Measurements from ENCODE around the gene TMEM89. TPM values are rescaled to one million over a fixed set of nuclear protein-coding genes. Genes with fewer than 3 reads are reported as not detected.

Gene TMEM89
- total RNA-seq, 6 experiments from 2014 or later, result not detected

DNA sequence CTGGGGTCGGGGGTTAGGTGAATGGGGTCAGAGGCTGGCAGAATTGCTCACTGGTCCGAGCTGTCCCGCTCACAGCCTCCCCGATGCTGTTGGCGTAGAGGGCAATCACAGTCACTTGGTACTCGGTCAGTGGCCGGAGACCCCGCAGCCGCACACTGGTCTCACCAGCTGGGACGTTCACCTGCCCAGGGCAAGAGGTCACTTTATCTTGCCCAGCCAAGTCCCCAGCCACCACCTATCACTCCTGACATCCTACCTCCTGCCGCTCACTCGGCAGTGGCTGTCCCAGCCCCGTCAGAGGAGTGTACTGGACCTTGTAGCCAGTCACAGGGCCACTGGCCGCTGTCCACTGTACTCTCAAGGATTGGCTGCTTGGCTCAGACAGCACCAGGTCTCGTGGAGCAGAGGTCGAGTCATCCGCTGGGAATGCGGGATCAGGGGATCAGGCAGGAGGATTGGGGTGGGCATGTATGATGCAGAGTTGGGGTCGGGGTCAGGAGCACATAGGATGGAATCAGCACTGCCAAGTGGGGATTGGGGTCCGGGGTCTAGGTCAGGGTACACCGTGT is 29.0 kb downstream of the TMEM89 start:
- ATAC-seq (no peak), DNase-seq (no peak)
- no peaks in the 10 kb centered on the region for H3K4me1 ChIP-seq
- no peak overlapping the region for H3K27ac ChIP-seq
- no peaks in the 10 kb centered on the region for H3K9me3 ChIP-seq
- 80% methylated on average over 1 of the region's 21 CpGs for WGBS (ENCODE audit: insufficient coverage, low coverage, low lambda C conversion rate, missing lambda C conversion rate)
- TF ChIP-seq, protein P1, sequence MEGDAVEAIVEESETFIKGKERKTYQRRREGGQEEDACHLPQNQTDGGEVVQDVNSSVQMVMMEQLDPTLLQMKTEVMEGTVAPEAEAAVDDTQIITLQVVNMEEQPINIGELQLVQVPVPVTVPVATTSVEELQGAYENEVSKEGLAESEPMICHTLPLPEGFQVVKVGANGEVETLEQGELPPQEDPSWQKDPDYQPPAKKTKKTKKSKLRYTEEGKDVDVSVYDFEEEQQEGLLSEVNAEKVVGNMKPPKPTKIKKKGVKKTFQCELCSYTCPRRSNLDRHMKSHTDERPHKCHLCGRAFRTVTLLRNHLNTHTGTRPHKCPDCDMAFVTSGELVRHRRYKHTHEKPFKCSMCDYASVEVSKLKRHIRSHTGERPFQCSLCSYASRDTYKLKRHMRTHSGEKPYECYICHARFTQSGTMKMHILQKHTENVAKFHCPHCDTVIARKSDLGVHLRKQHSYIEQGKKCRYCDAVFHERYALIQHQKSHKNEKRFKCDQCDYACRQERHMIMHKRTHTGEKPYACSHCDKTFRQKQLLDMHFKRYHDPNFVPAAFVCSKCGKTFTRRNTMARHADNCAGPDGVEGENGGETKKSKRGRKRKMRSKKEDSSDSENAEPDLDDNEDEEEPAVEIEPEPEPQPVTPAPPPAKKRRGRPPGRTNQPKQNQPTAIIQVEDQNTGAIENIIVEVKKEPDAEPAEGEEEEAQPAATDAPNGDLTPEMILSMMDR (IDR thresholded peaks at IDR 0.05), result no peak
- TF ChIP-seq POLR2A (IDR thresholded peaks at IDR 0.05), result no peak
- no peaks in the 10 kb centered on the region for H3K27me3 ChIP-seq
- intact Hi-C loops (cut with DNase I), result no loop called here
- no peaks in the 10 kb centered on the region for H3K36me3 ChIP-seq
- H3K4me3 ChIP-seq, result no peak overlapping the region

DNA sequence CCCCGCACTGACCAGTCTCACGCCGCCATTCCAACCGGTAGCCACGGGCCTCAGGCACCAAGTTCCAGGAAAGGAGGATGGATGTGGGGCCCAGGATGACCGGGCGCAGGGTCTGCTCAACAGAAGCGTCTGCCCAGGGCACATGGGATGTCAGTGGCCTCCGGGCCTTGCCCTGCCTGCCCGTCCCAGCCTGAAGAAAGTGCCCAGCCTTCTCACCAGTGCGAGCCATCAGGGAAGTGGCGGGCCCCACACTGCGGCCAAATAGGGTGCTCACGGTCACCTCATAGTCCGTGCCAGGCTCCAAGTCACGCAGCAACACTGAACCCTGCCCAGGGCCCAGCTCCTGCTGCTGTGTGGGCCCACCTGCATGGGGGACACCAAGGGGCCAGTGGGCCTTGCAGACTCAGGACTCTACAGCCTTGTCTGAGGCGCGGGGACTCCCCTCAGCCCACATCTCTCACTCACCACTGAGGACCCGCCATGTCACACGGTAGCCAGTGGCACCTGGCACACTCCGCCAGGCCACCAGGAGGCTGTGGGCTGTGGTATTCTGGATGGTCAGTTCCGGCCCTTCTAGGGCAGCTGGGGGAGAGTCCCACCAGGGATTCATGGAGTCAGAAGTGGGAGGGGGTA is 29.6 kb downstream of the TMEM89 start:
- Histone ChIP-seq H3K36me3 (no peaks in the 10 kb centered on the region), H3K4me3 (no peak overlapping the region), H3K9me3 (no peaks in the 10 kb centered on the region), H3K27me3 (no peaks in the 10 kb centered on the region), H3K27ac (no peak overlapping the region), H3K4me1 (no peaks in the 10 kb centered on the region)
- ATAC-seq (no peak), DNase-seq (no peak)
- 88% methylated on average over 5 of the region's 22 CpGs for WGBS (ENCODE audit: insufficient coverage, low coverage, low lambda C conversion rate, missing lambda C conversion rate)
- intact Hi-C loops (cut with DNase I), result no loop called here
- no peak for TF ChIP-seq POLR2A (IDR thresholded peaks at IDR 0.05)
- TF ChIP-seq, protein P1 (IDR thresholded peaks at IDR 0.05), result no peak

DNA sequence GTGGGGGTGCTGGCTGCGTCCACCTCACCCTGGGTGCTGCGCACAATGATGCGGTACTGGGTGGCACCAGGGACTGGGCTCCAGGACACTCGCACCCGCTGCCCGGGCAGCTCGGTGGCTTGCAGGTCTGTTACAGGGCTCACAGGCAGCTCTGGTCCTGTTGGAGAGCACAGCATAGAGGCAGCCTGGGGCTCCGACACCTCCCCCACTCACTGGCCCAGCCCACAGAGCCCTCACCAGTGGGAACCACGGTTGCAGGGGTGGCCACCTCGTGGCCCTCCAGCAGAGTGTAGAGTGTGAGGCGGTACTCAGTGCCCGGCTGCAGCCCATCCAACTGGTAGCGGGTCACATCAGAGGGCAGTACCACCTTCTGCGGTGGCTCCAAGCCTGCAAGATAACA is 30.1 kb downstream of the TMEM89 start:
- TF ChIP-seq, protein P1 (IDR thresholded peaks at IDR 0.05), result no peak
- no peak for TF ChIP-seq POLR2A (IDR thresholded peaks at IDR 0.05)
- Histone ChIP-seq H3K4me3 (no peak overlapping the region), H3K27ac (no peak overlapping the region), H3K4me1 (no peaks in the 10 kb centered on the region), H3K27me3 (no peaks in the 10 kb centered on the region), H3K36me3 (no peaks in the 10 kb centered on the region), H3K9me3 (no peaks in the 10 kb centered on the region)
- intact Hi-C loops (cut with DNase I), result no loop called here
- DNase-seq, result no peak
- WGBS (ENCODE audit: insufficient coverage, low coverage, low lambda C conversion rate, missing lambda C conversion rate), result no CpG with 5 or more reads among the region's 14 CpGs
- no peak for ATAC-seq

GRCh38 chr3:48588230-48588629 is 33.3 kb downstream of the TMEM89 start:
- intact Hi-C loops (cut with DNase I), result loop anchor here in 1 of 2 donors (10.0 kb wide), 1 partner anchor 977 kb away; no protein-coding TSS in a partner anchor
- no peaks in the 10 kb centered on the region for H3K9me3 ChIP-seq
- WGBS (ENCODE audit: insufficient coverage, low coverage, low lambda C conversion rate, missing lambda C conversion rate), result 83% methylated on average over 12 of the region's 15 CpGs
- H3K4me3 ChIP-seq, result no peak overlapping the region
- H3K27ac ChIP-seq, result no peak overlapping the region
- H3K4me1 ChIP-seq, result no peaks in the 10 kb centered on the region
- no peaks in the 10 kb centered on the region for H3K36me3 ChIP-seq
- ATAC-seq, result no peak
- no peaks in the 10 kb centered on the region for H3K27me3 ChIP-seq
- TF ChIP-seq POLR2A (IDR thresholded peaks at IDR 0.05), result no peak
- TF ChIP-seq, protein P1 (IDR thresholded peaks at IDR 0.05), result no peak
- DNase-seq, result no peak
